HG03575 (cell line): ENCODE results near the gene CCDC68.

Experiments
- ATAC-seq: cut with Tn5 transposase; IDR thresholded peaks from one replicate; pipeline ENCODE4 v1.9.1; 2021; ENCODE audit not compliant: unreplicated experiment, insufficient number of reproducible peaks, low FRiP score; ENCODE audit errors: extremely low read depth

Gene CCDC68

GRCh38 chr18:54928236-54928635 is 31.0 kb downstream of the CCDC68 start:
- no peak for ATAC-seq

GRCh38 chr18:54926593-54927325 is 32.5 kb downstream of the CCDC68 start:
- ATAC-seq: no peak

DNA sequence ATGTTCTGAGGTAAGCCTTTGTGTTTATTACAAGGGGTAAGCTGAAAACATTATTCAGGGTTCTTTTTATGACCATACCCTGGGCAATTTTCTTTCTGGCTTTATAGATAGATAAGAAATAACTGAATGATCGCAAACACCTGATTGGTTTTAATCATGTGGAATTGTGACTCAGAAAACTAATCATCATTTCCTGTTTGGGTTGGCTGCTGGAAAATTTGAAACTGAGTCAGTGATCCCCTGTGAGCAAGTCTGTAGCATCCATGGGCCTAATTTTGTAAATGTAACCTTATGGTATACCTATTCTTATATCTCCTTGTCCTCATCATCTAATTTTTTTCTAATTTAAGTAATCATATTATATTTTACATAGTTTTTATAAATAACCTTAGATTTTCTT is 34.3 kb downstream of the CCDC68 start:
- no peak for ATAC-seq

- ATAC-seq: no peak
These were observed 35.8 kb downstream of the CCDC68 start for GRCh38 chr18:54923339-54923956.

DNA sequence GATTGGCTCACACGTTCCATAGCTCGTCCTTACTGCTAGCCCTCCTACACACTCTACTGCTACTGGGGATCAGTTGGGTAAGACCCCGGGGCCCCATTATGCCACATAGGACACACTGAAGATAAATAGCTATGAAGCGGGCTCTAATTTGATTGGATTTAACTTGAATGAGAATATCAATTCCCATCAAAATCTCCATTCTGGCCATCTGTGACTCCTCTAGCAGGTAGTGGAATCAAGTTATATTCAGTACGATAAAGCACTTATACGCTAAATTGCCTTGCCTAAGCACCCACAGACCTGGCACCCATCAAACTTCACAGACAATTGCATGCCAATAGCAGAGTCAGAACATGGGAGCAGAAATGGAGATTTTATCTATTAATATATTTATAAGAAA is 39.8 kb downstream of the CCDC68 start:
- no peak for ATAC-seq

DNA sequence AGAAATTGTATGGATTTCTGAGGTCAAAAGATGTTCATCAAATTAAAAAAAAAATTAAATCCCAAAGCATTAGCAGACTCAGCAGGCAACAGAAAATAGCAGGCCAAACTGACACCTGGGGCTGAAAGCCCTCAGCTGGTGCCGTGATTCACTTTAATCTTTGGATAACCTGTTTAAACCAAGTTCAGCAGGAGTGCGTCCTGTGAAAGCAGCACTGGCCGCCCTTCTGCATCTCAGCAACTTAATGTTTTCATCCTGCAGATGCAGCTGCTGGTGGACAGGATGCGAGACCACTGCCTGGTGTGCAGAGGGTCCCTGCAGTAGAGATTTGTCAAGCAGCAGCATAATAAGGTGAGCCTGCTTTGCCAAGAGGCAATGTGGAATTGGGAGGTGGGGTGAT is 41.2 kb downstream of the CCDC68 start:
- no peak for ATAC-seq

DNA sequence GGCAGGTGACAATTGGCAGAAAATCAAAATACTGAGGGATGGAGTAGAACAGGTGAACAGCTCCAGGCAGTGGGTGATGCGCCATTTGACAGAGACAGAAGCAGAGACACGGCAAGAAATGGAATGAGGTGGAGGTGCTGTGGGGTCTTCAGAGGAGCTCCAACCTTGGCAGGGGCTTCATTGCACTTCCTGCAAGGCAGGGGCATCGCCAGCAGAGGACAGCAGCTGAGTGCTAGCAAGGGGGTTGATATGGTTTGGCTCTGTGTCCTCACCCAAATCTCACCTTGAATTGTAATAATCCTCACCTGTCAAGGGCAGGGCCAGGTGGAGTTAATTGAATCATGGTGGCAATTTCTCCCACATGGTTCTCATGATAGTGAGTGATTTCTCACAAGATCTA is 42.8 kb downstream of the CCDC68 start:
- no peak for ATAC-seq

DNA sequence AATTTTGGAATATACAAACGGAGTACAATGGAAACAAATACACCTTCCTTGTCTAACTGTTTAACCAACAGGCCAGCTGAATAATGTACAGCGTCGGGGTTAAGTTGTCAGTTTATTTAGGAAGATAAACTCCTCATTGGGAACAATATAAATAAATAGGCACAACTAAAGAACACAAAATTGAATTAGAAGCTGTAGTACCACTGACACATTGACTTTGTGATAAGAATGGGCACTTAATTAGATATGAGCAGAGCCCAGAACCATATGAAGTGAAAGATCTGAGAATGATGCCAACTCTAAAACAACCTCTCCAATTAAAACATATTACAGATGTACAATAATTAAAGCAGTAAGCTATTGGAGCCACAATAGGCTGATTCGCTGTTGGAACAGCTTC is 44.4 kb downstream of the CCDC68 start:
- no peak for ATAC-seq

DNA sequence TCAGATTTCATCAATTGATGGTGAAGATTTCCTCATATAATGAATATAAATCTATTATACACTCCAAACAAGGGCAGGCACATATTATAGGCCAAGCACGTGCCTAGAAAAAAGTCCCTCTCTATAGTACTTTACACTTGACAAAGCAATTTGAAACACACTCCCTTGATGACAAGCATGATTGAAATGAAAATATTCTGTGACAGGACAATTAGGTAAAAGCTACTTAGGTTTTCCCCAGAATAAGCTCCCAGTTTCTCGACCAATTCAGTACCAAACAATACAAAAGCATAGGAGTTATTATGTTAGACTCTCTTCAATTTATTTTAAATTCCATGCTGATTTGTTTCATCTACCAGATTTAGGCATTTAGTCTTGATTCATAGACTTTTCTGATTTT is 47.7 kb downstream of the CCDC68 start:
- no peak for ATAC-seq

DNA sequence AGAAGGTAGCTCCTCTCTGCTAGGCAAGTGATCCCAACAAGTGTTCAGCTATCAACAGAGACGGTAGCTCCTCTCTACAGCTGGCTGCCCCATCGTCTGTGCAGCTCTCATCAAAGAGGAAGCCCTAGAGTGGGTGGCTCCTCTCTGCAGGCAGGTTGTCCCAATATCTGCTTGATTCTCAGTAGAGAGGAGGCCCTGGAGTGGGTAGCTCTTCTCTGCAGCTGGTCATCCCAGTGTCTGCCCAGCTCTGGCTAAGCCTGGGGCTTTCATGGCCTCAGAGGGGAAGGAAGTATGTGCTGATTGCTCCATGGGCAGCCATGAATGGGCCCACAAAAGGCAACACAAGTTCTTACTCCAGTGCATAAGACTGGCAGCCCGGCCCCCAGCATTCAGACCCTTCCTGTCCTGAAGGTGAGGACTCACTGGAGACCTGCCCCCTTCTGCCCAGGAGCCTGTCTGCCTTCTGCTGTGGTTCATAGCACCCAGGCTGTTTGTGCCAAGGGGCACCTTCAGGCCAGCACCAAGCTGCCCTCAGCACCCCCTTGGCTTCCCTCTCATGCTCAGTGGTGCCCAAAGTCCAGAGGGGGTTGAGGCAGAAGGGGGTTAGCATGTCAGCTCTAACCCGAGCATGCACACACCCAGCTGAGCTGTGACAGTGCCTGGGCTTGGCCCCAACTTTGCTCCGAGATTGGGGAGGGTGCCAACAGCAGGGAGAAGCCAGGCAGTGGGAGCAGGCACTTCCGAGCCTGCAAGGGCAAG is 48.9 kb downstream of the CCDC68 start:
- ATAC-seq: no peak

GRCh38 chr18:54909538-54909937 is 49.7 kb downstream of the CCDC68 start:
- no peak for ATAC-seq

GRCh38 chr18:54906331-54907185 is 52.7 kb downstream of the CCDC68 start:
- no peak for ATAC-seq

GRCh38 chr18:54905629-54906028 is 53.6 kb downstream of the CCDC68 start:
- no peak for ATAC-seq

DNA sequence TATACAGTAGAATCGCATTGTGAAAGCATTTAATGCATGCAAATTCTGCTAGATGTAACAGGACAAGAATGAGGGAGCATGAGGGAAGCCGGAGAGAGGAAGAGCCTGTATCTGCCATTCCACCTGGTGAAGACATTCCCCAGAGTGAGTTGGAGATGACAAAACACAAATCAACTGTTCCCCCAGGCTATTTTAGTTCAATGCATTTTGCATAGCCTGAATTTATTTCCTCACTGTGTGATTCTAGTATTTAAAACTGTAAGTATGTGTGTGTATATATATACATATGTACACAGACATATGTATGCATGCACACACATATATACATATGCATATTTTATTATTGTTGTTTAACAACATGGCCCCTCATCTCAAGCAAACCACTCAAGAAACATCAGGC is 54.7 kb downstream of the CCDC68 start:
- no peak for ATAC-seq

- ATAC-seq: no peak
These were observed 59.0 kb downstream of the CCDC68 start for GRCh38 chr18:54900290-54900689.

DNA sequence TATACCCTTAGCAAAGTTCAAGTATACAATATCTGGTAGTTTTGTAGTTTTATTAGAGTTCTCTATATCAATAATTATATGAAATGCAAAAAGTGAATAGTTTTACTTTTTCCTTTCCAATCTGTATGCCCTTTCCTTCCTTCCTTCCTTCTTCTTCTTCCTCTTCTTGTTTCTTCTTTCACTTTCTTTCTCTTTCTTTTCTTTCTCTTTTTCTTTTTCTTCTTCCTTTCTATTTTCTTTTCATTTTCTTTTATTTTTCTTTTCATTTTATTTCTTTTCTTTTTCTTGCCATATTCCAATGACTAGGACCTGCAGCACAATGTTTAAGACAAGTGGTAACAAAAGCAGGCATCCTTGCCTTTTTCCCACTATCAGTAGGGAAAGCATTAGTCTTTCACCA is 59.8 kb downstream of the CCDC68 start:
- ATAC-seq: no peak

- ATAC-seq: no peak
These were observed 70.3 kb downstream of the CCDC68 start for GRCh38 chr18:54888933-54889332.

GRCh38 chr18:54888378-54888777 is 70.9 kb downstream of the CCDC68 start:
- no peak for ATAC-seq

GRCh38 chr18:54883816-54884604 is 75.3 kb downstream of the CCDC68 start:
- ATAC-seq: no peak
